ENCODE results near the gene HHAT.
A peak's percentile ranks its signal among the peaks of the same experiment; 100 is the strongest.
"Not testable (repeated sequence)": the region's sequence is repeated elsewhere in the genome, so short reads cannot be mapped to it uniquely, and the experiment has no call there.

HHAT gene

DNA sequence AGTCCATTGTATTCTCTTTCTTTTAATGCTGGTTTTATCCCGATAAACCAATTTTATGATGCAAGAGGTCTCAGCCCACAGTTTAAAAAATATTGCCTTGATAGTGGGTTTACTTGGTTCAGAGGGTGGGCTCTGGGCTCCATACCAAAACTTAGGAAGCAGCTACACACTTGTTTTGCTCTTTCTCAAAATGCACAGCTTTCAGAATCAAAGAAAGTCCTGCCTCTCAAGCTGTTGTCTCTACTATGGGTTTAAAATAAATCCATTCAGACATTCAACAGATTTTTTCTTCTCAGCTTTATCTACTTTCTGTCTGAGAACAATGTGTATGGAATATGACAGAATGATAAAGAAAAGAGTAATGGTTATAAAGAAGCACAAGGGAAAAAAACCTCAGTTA, 14.8 kb upstream of the HHAT start:
- no peak for DNase-seq (ENCODE audit: low read depth, low spot score)

DNA sequence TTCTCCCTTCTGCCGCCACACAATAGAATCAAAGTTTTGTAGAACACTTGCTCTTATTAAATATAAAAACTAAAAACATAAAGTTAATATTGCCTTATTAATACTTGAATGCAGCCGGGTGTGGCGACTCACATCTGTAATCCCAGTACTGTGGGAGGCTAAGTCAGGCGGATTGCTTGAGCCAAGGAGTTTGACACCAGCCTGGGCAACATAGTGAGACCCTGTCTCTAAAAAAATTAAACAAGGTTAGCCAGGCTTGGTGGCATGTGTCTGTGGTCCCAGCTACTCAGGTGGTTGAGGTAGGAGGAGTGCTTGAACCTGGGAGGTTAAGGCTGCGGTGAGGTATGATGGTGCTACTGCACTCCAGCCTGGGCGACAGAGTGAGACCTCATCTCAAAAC, 13.2 kb upstream of the HHAT start:
- no peak for DNase-seq (ENCODE audit: low read depth, low spot score)

DNA sequence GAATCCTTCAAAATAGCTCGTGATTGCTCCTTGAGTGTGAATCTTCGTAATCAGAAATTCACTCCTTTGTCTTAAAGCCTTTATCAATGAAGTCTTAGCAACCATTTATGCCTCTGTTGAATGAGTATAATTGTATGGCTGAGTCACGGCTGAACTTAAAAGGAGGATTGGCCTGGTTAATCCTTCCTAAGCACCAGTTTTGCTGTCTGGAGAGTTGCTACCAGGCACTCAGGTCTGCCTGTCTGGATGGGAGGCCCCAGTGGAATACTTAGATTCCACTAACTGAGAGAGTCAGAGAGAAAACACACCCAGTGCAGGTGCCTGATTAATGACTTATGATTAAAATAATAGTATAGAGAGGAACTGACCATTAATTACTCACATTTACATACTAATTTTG, 7.6 kb upstream of the HHAT start:
- DNase-seq (ENCODE audit: low read depth, low spot score), result no peak

DNA sequence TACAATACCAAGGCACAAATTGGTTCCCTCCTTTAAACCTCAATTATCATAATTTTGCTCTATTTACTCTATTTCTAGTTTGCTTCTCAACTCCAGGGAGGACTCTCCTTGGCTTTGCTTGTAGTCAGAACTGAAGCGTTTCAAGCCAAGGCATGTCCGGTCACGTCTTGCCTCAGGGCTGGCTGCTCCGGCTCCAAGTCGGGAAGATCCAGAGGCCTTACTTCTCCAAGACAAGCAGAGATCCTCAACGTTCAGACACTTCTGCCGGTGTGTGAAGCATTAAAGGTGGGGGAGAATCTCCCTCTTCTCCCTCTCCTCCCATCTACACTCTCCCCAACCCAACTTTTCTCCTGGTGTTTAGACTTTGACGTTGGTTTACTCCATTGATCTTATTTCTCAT, 7.2 kb upstream of the HHAT start:
- DNase-seq (ENCODE audit: low read depth, low spot score), result no peak

DNA sequence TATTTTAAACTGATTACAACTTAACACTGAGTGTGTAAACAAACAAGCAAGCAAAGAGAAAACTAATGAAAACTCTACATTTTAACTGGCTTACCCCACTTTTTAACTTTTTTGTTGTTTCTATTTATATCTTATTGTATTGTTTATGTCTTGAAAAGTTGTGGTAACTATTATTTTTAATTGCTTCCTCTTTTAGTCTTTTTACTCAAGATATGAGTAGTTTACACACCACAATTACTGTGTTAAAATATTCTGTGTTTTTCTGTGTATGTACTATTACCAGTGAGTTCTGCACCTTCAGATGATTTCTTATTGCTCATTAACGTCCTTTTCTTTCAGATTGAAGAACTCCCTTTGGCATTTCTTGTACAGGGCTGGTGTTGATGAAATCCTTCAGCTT, 4.7 kb upstream of the HHAT start:
- DNase-seq (ENCODE audit: low read depth, low spot score), result no peak

DNA sequence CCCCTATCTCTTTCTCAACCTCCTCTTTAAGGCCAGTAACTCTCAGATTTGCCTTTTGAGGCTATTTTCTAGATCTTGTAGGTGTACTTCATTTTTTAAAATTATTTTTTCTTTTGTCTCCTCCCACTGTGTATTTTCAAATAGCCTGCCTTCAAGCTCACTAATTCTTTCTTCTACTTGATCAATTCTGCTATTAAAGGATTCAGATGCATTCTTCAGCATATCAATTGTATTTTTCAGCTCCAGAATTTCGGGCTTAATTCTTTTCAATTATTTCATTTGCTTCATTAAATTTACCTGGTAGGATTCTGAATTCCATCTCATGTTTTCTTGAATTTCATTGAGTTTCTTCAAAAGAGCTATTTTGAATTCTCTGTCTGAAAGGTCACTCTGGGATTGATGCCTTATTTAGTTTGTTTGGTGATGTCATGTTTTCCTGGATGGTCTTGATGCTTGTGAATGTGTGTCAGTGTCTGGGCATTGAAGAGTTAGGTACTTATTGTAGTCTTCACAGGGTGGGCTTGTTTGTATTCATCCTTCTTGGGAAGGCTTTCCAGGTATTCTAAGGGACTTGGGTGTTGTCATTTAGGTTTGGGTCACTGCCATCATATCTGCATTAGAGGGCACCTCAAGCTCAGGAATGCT, 3.6 kb upstream of the HHAT start:
- DNase-seq (ENCODE audit: low read depth, low spot score), result no peak

DNA sequence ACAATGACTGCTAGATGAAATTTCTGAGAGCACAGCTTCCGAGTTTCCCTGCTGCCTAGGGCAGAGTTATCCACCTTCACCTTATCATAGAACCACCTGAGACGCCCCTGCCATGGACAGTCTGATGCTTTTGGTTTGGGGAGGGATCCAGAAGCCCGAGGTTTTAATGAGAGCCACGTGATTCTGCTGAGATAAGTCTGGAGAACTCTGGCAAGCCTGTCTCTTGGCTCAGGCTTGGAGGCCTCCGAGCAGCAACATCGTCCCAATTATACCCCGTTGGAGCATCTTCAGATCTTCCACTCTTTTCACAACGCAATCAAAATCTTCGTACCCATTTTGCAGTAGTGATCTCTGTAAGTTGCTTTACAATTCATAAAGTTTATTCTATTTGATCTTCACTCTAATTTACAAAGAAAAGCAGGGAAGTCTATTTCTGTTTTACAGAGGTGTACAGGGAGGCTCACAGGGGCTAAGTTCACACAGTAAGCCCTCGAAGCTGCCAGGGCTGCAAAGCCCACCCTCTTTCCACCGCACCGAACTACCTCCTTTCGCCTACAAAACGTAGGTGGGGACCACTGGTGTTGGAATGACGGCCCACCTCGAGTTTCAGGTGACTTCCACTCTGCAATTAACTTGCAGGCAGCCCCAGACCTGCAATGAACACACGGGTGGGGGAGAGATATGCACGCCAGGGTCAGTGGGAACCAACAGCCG, 513 bp upstream of the HHAT start:
- DNase-seq (ENCODE audit: low read depth, low spot score), result no peak

DNA sequence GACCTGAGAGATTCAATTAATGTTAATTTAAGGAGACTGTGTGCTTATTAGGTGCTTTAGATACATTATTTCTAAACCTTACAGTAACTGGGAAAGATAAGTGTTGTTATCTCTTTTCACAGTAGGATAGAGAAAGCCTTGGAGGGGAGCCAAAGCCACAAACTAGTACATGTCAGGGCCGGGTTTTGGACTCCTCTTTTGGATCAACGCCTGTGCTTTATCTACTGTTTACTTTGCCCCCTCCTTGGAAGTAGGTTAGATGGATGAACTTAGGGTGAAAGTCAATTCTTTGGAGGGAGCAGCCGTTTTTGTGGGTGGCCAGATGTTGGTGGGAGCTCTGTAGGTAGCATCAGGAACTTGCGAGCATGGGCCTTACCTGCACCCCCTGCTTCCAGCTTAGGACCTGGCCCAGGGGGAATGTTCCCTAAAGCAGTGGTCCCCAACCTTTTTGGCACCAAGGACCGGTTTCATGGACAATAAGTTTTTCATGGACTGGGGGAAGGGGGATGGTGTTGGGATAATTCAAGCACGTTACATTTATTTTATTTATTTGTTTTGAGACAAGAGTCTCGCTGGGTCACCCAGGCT, 1.7 kb downstream of the HHAT start:
- no peak for DNase-seq (ENCODE audit: low read depth, low spot score)

DNA sequence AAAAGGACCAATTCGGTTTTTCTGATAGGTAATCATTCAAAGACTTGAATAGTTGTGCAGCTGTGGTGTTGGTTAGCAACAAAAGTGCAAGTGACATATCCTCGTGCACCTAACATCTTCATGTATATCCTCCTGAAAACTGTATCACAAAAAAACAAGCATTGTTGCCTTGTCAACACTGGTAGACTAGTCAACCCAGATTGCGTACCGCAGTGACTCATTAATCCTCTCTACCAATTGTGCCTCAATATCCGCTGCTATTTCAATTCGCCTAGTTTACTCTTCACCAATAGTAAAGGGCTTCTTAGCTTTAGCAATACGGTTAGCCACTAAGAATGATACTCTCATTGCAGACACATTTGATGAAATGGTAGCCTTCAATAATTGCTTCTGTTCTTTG, 3.5 kb downstream of the HHAT start:
- no peak for DNase-seq (ENCODE audit: low read depth, low spot score)

DNA sequence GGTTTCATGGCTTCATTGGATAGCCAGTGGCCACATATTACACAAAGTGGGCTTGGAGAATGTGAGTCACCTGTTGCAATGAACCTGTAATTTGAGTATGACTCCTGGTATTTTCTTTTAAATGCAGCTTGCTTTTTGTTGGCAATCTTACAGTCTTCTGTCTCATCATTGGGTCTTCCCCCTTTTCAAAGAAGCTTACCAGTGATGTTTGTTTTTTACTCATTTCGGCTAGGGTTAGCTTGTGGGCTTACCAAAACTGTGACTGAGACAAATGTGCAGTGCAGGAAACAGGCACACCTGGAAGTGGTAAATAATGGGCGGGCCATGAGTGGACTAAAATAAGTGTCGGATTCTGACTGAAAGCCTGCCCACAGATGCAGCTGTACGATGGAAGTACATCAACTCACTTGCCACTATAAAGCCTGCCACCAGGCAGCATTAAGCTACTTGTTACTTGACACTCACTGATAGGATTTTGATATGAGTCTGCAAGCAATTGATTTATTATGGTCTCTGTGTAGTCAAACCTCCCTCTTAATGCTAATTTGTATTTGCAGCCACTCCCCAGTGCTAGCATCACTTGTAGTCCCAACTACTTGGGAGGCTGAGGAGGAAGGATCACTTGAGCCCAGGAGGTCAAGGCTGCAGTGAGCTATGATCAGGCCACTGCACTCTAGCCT, 4.2 kb downstream of the HHAT start:
- DNase-seq (ENCODE audit: low read depth, low spot score), result peak; percentile 28

DNA sequence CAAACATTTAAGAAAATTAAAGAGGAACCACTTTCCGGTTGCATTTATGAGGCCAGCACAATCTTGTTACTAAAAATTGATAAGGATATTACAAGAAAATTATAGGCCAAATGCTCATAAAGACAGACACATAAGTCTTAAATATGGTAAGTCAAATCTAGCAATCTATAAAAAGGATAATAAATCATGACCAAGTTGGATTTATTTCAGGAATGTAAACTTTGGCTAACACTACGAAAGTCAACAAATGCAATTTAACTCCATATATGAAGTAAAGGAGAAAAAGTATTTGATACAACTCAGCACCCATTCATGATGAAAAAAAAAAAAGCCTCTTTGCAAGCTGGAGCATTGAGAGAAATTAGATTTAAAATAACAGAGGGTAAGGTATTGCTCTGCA, 6.3 kb downstream of the HHAT start:
- no peak for DNase-seq (ENCODE audit: low read depth, low spot score)

DNA sequence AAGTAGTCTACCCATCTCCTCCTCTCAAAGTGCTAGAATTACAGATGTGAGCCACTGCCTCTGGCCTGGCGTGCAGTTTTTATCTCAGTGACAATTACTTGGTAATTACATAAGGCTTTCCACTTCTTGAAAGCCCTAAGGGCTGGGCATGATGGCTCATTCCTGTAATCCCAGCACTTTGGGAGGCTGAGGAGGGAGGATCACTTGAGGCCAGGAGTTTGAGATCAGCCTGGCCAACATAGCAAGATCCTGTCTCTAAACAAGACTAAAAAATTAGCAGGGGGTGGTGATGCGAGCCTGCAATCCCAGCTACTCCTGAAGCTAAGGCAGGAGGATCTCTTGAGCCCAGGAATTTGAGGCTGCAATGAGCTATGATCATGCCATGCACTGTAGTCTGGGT, 7.7 kb downstream of the HHAT start:
- no peak for DNase-seq (ENCODE audit: low read depth, low spot score)

DNA sequence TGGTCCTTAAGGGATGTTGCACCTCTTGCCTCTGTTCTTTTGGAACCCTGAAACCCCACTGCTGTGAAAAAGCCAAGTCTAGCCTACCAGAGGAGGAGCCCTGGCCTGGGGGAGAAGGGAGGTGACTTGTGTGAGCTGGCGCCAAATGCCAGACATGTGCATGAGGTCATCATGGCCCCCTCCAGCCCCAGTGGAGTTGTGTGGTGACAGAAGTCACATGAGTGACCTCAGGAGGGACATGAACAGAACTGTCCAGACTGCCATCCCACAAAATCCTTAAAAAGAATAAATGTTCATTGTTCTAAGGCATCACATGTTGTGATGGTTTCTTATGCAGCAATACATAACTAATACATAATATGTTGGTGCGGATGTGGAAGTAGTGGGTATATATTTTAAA, 10.8 kb downstream of the HHAT start:
- no peak for DNase-seq (ENCODE audit: low read depth, low spot score)

DNA sequence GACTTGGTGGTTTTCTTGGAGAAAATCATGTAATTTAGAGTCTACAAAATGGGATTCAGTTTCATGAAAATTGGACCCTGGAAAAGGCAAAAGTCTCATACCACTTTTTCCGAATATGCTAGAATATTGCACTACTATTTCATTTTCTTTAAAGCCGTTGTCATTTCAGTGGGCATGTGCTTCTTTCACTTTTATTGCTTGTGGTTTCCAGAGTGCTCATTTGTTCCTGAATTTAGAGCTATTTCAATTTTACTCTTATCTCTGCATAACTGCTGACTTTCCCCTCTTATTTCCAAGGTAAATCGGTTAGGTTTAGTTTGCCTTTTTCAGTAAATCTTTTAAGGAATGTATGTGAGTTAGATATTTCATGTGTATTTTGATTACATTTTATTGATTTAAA, 11.6 kb downstream of the HHAT start:
- no peak for DNase-seq (ENCODE audit: low read depth, low spot score)

DNA sequence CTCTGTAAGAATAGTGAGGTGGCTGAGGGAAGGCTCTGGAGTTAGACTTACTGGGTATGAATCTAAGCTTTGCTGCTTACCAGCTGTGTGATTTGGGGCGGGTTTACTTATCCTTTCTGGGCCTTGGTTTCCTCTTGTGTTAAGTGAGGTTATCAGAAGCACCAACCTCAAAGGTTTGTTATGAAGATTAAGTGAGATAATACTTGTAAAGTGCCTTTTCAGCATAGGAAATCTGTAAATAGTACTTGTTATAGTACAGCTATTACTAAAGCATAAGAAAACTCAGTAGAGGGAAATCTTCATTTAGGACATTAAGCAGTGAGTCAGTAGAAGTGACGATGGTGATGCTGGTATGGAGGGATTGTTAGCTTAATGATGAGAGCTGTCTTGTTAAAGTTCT, 12.1 kb downstream of the HHAT start:
- DNase-seq (ENCODE audit: low read depth, low spot score), result no peak

DNA sequence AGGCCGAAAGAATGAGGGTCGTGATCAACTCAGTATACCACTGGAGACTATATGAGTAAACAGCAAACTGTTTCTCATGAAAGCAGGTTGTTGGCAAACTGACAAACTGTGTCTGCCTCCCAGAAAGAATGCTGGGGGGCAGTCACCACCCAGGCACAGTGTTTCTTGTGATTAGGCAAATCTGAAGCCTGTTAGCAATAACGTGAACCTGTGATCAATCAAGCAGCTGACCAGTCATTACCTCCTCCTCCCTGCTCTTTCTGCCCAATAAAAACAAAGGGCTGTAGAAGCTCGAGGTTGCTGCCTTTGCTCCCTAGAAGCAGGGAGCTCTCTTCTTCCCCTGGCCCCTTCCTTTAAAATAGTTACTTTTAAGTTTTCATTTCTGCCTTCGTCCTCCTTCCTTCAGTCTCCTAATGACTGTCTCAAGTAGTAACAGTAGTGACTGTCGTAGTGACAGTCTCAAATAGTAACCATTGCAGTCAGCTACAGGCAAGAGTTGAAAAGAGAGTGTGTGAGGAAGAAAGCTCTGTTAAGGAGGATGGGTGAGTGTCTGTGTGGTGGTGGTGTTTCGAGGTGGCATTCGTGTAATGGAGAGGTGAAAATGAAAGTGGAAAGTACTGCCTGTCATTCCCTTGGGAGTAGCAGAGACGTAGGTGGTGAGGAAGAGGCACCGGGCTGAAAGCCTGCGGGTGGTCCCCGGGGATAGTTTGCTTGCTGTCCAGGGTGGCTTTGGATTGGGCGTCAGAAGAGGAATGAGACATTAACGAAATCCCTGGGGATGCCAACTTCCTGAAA, 14.5 kb downstream of the HHAT start:
- DNase-seq (ENCODE audit: low read depth, low spot score), result no peak

DNA sequence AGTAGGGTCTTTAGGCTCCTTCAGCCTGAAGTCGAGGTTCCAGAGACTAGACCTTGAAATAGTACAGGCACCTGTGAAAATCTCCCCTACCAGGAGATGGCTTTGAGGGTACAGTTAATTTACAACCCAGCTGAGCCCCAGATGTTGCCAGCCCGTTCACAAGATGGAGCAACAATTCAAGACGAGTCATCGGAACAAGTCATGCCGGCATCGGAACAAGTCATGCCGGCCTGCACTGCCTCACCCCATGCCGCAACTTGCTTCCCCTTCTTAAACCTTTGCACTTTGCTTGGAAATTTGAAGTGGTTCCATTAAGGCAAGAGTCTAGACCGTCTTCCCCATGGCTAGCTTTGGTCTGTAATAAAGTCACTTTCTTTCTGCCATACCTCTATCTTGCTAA, 16.0 kb downstream of the HHAT start:
- no peak for DNase-seq (ENCODE audit: low read depth, low spot score)

DNA sequence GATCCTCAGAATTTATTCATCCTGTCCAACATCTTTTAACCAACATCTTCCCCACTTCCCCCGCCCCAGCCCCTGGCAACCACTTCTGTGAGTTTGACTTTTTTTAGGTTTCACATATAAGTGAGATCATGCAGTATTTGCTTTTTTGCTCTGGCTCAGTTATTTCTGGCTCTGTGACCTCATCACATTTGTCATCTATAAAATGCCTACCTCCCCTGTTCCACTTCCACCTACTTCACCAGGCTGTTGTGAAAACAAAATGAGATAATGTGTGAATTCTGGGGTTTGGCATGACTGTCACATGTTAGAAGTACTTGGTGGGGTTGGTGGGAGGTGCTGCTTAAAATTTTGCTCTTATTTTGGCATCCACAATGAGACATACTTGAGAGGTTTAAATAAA, 18.4 kb downstream of the HHAT start:
- DNase-seq (ENCODE audit: low read depth, low spot score), result no peak

DNA sequence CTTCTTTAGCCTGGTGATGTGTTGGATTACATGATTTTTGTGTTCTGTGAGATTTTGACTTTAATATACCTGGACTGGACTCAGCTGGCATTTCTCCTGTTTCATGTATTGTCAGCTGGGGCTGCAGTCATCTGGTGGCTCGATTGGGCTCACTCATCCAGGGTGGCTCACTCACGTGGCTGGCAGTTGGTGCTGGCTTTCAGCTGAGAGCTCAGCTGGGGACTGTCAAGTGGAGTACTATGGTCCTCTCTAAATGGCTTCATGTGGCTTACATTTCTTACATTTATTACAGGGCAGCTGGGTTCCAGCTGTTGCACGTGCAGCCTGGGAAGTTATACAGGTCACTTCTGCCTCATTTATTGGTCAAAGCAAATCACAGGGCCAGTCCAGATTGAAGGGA, 22.8 kb downstream of the HHAT start:
- DNase-seq (ENCODE audit: low read depth, low spot score), result no peak

DNA sequence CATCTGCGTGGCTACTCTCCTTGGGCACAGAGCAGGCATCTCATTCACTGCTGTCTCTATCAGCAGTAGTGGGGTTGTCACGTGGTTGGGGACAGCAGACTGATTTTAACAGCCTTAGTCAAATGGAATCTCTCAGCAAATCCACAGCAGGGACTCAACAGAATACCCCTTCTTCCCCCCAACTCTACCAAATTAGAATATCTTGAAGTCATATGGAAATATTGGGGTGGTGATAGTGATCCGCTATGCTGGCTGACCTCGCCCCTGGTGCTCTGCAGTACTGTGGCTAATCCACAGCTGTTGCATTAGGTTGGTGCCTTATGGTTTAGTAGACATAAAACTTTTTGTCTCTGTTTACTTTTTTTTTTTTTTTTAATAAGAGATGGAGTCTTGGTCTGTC, 23.9 kb downstream of the HHAT start:
- DNase-seq (ENCODE audit: low read depth, low spot score), result no peak

DNA sequence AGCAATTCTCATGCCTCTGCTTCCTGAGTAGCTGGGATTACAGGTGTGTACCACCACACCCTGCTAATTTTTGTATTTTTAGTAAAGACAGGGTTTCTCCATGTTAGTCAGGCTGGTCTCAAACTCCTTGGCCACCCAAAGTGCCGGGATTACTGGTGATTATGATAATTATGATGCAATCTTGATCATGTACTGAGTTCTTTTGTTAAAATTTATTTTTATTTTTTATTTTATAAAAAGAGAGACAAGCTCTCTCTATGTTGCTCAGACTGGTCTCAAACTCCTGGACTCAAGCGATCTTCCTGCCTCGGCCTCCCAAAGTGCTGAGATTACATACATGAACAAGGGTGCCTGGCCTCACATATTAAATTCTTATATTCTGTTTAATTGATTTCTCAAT, 25.6 kb downstream of the HHAT start:
- DNase-seq (ENCODE audit: low read depth, low spot score), result not testable (repeated sequence)

DNA sequence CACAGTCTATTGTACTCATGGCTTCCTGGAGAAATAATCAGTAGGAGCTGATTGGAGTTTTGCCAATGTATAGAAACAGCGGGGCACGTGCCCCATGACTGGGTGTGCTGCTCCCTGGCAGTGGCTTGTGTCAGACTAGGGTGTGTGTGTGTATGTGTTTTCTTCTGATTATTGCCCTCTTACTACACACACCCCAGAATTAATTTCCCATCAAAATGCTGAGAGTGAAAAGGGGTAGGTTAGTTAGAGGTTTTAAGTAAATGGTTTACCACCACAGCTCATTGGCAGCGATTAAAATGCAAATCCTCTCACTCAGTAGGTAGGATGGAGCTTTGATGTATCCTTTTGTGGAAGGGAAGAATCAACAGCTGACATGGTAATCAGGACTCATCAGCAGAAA, 29.9 kb downstream of the HHAT start:
- no peak for DNase-seq (ENCODE audit: low read depth, low spot score)

Measured in activated CD4-positive, CD25-positive, alpha-beta regulatory T cell treated with anti-CD3 and anti-CD28 coated beads, Interleukin-2, amount 50 U/mL, for 16 hours (primary cell).